Measurements from ENCODE around the gene MRPS6.

MRPS6 gene

GRCh38 chr21:34182436-34182835 is 109.1 kb downstream of the MRPS6 start:
- no peak for DNase-seq

GRCh38 chr21:34183331-34183928 is 110.1 kb downstream of the MRPS6 start:
- no peak for DNase-seq

- DNase-seq: no peak
Measured at GRCh38 chr21:34184232-34184631, 110.9 kb downstream of the MRPS6 start.

GRCh38 chr21:34185026-34185750 is 111.8 kb downstream of the MRPS6 start:
- DNase-seq: no peak

GRCh38 chr21:34186109-34186719 is 112.8 kb downstream of the MRPS6 start:
- DNase-seq: no peak

- DNase-seq: no peak
Measured at GRCh38 chr21:34187935-34188334, 114.6 kb downstream of the MRPS6 start.

DNA sequence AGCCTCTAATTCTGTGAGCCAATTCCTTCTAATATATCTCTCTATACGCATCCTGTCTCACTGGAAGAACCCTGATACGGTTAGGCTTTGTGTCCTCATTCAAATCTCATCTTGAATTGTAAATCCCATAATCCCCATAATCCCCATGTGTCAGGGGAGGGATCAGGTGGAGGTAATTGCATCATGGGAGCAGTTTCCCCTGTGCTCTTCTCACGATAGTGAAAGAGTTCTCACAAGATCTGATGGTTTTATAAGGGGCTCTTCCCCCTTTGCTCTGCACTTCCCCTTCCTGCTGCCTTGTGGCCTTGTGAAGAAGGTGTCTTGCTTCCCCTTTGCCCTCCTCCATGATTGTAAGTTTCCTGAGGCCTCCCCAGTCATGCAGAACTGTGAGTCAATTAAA is 116.1 kb downstream of the MRPS6 start:
- DNase-seq: no peak

DNA sequence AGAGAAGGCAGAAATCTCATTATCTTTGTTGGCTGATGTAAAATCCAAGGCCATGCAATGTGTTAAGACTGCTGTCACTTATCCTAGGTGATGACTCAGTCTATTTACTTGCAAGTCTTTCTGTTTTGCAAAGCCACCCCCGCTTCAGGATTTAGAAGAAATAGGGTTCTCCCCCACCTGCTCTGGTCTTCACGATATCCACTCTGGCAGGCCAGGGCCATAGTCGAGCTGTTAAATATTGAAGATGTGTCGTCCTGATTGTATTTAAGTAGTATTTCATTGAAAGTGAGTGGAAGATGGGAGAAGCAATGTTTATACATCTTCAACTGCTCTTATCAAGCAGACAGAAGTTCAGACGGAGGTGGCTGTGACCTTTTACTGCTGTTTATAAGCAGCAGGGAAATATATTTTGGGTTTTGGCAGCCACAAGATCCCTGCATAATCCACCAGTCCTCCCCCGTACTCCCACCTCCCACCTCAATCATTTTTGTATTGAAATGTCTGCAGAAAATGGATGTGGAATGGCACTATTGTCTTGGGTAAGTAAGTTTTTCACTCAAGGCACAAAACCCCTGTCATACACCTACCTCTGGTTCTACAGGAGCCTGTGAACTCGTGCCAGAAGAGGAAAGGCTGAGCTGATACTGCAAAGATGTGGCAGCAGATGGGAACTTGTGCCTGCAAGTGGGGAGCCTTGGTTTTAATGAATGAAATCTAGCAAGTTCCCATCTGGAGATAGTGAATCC is 117.4 kb downstream of the MRPS6 start:
- no peak for DNase-seq

GRCh38 chr21:34191876-34192275 is 118.5 kb downstream of the MRPS6 start:
- no peak for DNase-seq

All from stimulated activated CD4-positive, alpha-beta T cell treated with anti-CD3 and anti-CD28 coated beads, Interleukin-15, amount 100 ng/mL, for 24 hours (primary cell).